Keratinocyte (primary cell): ENCODE data around the gene GIMD1. TPM values are rescaled to one million over a fixed set of nuclear protein-coding genes. Genes with fewer than 3 reads are reported as not detected.

ENCODE experiments used
- DNase-seq: peaks from one replicate; pipeline ENCODE4 v3.0.0-alpha.2; 2011; ENCODE audit warnings: low read depth, missing footprints, low spot score
- FAIRE-seq: peaks from 2 replicates; lab custom pipeline; 2011; peaks lifted over from hg19 to GRCh38; lab: Jason Lieb, UNC
- H2AFZ ChIP-seq: 2 replicates; pipeline ENCODE4 v1.6.0; 2012; ENCODE audit warnings: low read length, control low read depth, inconsistent platforms; ENCODE audit not compliant: control insufficient read depth
- H3K27ac ChIP-seq: 2 replicates; pipeline ENCODE4 v1.5.1; 2011; ENCODE audit warnings: low read length; ENCODE audit not compliant: control insufficient read depth, insufficient read depth
- H3K27me3 ChIP-seq: 3 replicates; pipeline ENCODE4 v1.6.0; 2011; ENCODE audit warnings: low read length; ENCODE audit not compliant: control insufficient read depth, insufficient read depth; ENCODE audit errors: extremely low read depth
- H3K36me3 ChIP-seq, 2 experiments: 2 replicates in 1 of 2; 3 replicates in 1 of 2; pipeline ENCODE4 v1.5.1; 2011; ENCODE audit warnings: low read length in 2 of 2, mild to moderate bottlenecking in 1 of 2; ENCODE audit not compliant: control insufficient read depth in 2 of 2, insufficient read depth in 2 of 2; ENCODE audit errors: extremely low read depth in 1 of 2
- H3K4me1 ChIP-seq: 3 replicates; pipeline ENCODE4 v1.5.1; 2011; ENCODE audit warnings: low read length; ENCODE audit not compliant: control insufficient read depth, insufficient read depth; ENCODE audit errors: extremely low read depth
- H3K4me2 ChIP-seq: 3 replicates; pipeline ENCODE4 v1.6.0; 2011; ENCODE audit warnings: low read depth, low read length; ENCODE audit not compliant: control insufficient read depth, insufficient read depth; ENCODE audit errors: extremely low read depth
- H3K4me3 ChIP-seq, 3 experiments: fragments of 200-600 bp in 1 of 3; sonication (generic) in 1 of 3; 2 replicates in 2 of 3; 3 replicates in 1 of 3; pipeline ENCODE4 v1.5.1; 2011 to 2016; ENCODE audit warnings: low read length in 3 of 3, mild to moderate bottlenecking in 3 of 3, control low read depth in 2 of 3, inconsistent platforms in 1 of 3, low read depth in 1 of 3, mixed read lengths in 1 of 3, mixed run types in 1 of 3, moderate library complexity in 1 of 3; ENCODE audit not compliant: control insufficient read depth in 2 of 3, insufficient read depth in 2 of 3; ENCODE audit errors: extremely low read depth in 1 of 3
- H3K79me2 ChIP-seq: 2 replicates; pipeline ENCODE4 v1.6.0; 2012; ENCODE audit warnings: low read length; ENCODE audit not compliant: control insufficient read depth, insufficient read depth
- H3K9ac ChIP-seq: 3 replicates; pipeline ENCODE4 v1.6.0; 2011; ENCODE audit warnings: low read length; ENCODE audit not compliant: control insufficient read depth, insufficient read depth; ENCODE audit errors: extremely low read depth
- H3K9me1 ChIP-seq: 3 replicates; pipeline ENCODE4 v1.6.0; 2011; ENCODE audit warnings: low read length; ENCODE audit not compliant: control insufficient read depth, insufficient read depth; ENCODE audit errors: extremely low read depth
- H3K9me3 ChIP-seq: 2 replicates; pipeline ENCODE4 v1.5.1; 2012; ENCODE audit warnings: low read depth, low read length; ENCODE audit not compliant: control insufficient read depth
- H4K20me1 ChIP-seq: 3 replicates; pipeline ENCODE4 v1.6.0; 2011; ENCODE audit warnings: low read length; ENCODE audit not compliant: control insufficient read depth, insufficient read depth; ENCODE audit errors: extremely low read depth
- EZH2 ChIP-seq: IDR thresholded peaks from one replicate; pipeline ENCODE4 v1.6.1; 2012; ENCODE audit warnings: inconsistent platforms, mild to moderate bottlenecking, low read length, moderate library complexity
- dilution Hi-C: fragments of 300-500 bp; cut with MboI; formaldehyde crosslinking; loops from one replicate; pipeline ENCODE4 v1.7.0; 2020; ENCODE audit warnings: low sequenced_read_pairs; ENCODE audit not compliant: extremely low pct_ligation_motif_present
- polyA plus RNA-seq, 5 experiments: library from polyadenylated mRNA; depleted of rRNA in 3 of 5; stranded (reverse) in 3 of 5; stranded (forward) in 1 of 5; unstranded in 1 of 5; fragments of >200 nt; gene quantifications; 1 replicate in 1 of 5; 2 replicates in 3 of 5; 3 replicates in 1 of 5; pipeline versions ENCODE4 v1.2.1 to v1.2.3, GENCODE V29; 2011 to 2012; ENCODE audit warnings: missing spikeins in 2 of 5, low read depth in 1 of 5, low replicate concordance in 1 of 5
- TF ChIP-seq, protein P1 (sequence below), 3 experiments: IDR thresholded peaks in 1 of 3; conservative IDR thresholded peaks in 1 of 3; optimal IDR thresholded peaks in 1 of 3; 2 replicates in 2 of 3; 3 replicates in 1 of 3; pipeline versions ENCODE3 to v1.5.1; 2011; ENCODE audit warnings: low read length in 3 of 3, mild to moderate bottlenecking in 3 of 3, moderate library complexity in 2 of 3, control low read depth in 1 of 3, inconsistent platforms in 1 of 3; ENCODE audit not compliant: insufficient read depth in 2 of 3; ENCODE audit errors: extremely low read depth in 1 of 3

Gene GIMD1
- polyA plus RNA-seq, 1 donor (not counting 4 experiments of a cell fraction or from before 2014, with no cell fraction given), result not detected

DNA sequence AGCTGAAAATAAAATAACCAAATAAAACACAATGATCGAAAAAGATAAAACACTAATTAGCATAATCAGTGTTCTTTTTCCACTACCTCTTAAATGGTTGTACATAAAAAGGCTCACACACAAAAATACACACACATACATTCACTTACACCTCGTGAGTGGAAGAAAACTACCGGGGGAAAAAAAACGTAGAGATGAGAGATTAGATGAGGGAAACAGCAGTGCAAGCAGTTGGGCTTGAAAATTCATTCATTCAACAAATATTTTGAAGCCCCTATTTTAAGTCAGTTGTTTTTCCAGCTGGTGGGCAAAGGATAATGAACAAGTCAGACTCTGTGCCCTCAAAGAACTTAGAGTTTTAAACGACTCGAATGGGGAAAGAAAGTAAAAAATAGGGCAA, 53.6 kb downstream of the GIMD1 start:
- Histone ChIP-seq H3K9ac (peak overlapping the region; percentile 96), H3K4me3 (peak overlapping the region; percentile 75 to 95 (median 80)), H3K9me1 (no peaks in the 10 kb centered on the region), H3K9me3 (no peaks in the 10 kb centered on the region), H3K27me3 (no peaks in the 10 kb centered on the region), H3K36me3 (no peaks in the 10 kb centered on the region), H3K4me2 (peak overlapping the region; percentile 97), H3K4me1 (peaks cover 15% of the 10 kb centered on the region), H3K27ac (peak overlapping the region; percentile 93), H2AFZ (peak overlapping the region; percentile 58), H4K20me1 (no peaks in the 10 kb centered on the region), H3K79me2 (peaks cover 58% of the 10 kb centered on the region)
- DNase-seq (no peak), FAIRE-seq (no peak)
- dilution Hi-C loops, result no loop called here
- TF ChIP-seq EZH2, result no peak
- TF ChIP-seq, protein P1, sequence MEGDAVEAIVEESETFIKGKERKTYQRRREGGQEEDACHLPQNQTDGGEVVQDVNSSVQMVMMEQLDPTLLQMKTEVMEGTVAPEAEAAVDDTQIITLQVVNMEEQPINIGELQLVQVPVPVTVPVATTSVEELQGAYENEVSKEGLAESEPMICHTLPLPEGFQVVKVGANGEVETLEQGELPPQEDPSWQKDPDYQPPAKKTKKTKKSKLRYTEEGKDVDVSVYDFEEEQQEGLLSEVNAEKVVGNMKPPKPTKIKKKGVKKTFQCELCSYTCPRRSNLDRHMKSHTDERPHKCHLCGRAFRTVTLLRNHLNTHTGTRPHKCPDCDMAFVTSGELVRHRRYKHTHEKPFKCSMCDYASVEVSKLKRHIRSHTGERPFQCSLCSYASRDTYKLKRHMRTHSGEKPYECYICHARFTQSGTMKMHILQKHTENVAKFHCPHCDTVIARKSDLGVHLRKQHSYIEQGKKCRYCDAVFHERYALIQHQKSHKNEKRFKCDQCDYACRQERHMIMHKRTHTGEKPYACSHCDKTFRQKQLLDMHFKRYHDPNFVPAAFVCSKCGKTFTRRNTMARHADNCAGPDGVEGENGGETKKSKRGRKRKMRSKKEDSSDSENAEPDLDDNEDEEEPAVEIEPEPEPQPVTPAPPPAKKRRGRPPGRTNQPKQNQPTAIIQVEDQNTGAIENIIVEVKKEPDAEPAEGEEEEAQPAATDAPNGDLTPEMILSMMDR (optimal IDR thresholded peaks at IDR 0.05 in 1 of 3, IDR thresholded peaks at IDR 0.05 in 1 of 3, conservative IDR thresholded peaks at IDR 0.05 in 1 of 3; ENCODE audit: extremely low read depth in 1 of 3, insufficient read depth in 2 of 3, low read length in 3 of 3), result no peak

DNA sequence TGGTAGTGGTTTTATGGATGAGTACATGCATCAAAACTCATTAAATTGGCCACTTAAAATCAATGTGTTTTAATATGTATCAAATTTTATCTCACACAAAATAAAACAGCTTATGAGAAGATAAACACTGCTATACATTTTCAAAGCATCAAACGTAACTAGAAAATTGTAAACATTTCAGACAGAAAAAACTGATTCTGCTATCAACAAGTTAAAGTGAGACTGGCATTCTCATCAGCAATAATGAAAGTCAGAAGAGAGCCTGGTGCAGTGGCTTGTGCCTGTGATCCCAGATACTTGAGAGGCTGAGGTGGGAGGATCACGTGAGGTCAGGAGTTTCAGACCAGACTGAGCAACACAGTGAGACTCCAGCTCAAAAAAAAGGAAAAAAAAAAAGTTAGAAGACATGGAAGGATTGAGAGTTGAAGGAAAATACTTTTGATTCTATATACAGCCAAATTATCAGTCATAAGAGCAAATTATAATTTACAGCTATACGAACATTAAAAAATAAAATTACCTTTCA, 55.5 kb downstream of the GIMD1 start:
- no peak overlapping the region for H3K27ac ChIP-seq
- H3K9me3 ChIP-seq, result no peaks in the 10 kb centered on the region
- no peaks in the 10 kb centered on the region for H3K9me1 ChIP-seq
- DNase-seq (no peak), FAIRE-seq (no peak)
- no peaks in the 10 kb centered on the region for H4K20me1 ChIP-seq
- no peak for TF ChIP-seq EZH2
- TF ChIP-seq, protein P1 (optimal IDR thresholded peaks at IDR 0.05 in 1 of 3, IDR thresholded peaks at IDR 0.05 in 1 of 3, conservative IDR thresholded peaks at IDR 0.05 in 1 of 3; ENCODE audit: extremely low read depth in 1 of 3, insufficient read depth in 2 of 3, low read length in 3 of 3), result no peak
- H3K36me3 ChIP-seq, result no peaks in the 10 kb centered on the region
- H3K27me3 ChIP-seq, result no peaks in the 10 kb centered on the region
- peaks cover 39% of the 10 kb centered on the region for H3K79me2 ChIP-seq
- dilution Hi-C loops, result no loop called here
- H3K4me2 ChIP-seq, result no peak overlapping the region
- H3K4me1 ChIP-seq, result peaks cover 10% of the 10 kb centered on the region
- H3K4me3 ChIP-seq, result no peak overlapping the region
- no peak overlapping the region for H3K9ac ChIP-seq
- no peak overlapping the region for H2AFZ ChIP-seq
